Activated CD4-positive, alpha-beta T cell treated with anti-CD3 and anti-CD28 coated beads for 4 hours (primary cell): ENCODE data around the gene ADGRB2.

Experiments
- DNase-seq, 2 donors: peaks; one replicate each; pipeline ENCODE4 v3.0.0-alpha.2; 2020

The ADGRB2 gene

DNA sequence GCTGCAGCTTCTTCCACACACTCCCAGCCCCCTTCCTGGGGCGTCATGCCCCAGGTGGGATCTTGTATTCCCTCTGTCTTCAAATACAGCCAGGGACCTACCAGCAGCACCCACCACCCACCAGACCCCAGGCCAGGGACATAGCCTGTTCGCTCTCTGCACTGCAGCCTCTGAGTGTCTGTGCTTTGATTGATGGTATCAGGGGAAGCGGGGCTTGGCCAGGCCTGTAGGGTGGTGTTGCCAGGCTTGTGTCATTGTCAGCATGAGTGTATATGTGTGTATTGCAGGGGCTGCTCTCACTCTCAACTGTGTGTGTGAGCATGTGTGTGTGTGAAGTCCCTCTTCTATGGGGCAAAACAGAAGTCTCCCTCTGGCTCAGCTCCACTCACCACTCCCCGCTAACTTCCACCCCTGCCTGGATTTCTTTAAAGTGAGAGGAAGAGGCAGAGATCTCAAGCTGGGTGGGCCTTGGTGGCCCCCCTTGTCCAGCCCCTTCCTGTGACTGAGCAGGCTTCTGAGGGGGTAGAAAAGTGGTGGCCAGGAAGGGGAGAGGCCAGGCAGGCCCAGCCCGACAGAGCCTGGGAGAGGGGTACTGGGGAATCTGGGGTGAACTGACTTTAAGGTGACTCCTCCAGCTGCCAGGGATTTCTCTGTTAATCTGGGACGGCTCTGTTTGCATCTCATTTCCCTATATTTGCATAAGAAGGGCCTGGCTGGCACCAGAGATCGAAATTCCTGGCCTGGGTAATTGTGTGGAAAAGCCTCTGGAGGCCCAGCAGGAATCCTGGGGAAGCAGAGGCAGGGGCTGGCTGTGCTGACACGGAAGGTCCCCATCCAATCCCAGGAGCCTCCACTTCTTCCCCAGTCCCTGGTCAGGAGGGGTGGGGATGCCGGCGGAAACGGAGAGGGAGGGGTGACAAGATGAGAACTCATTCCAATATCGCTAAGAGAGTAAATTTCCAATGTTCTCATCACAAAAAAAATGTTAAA is 18.6 kb upstream of the ADGRB2 start:
- DNase-seq: no peak

DNA sequence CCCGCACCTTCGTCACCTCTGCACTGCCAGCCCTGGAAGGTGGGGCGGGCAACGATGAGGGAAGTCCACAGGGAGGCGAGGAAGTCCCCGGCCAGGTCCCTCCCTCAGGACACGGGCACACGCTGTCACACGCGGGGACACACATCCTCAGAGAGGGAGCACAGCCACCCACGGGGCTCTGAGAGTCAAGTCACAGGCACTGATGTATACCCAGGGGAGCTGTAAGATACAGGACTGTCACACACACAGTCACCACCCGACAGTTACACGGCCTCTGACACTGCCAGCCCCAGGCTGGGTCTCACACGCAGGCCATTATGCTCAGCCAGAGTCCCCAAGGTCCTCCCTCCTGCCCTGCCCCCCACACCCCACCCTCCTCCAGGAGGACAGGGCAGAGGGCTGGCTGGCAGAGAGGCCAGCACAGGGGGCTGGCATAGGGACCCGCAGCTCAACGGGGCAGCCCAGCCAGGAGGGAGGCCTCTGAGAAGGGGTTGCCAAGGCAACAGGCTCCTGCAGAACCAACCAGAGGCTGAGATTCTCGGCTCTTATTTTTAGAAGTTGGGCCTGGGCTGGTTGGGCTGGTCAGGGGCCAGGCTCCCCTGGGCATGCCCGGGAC is 17.7 kb upstream of the ADGRB2 start:
- no peak for DNase-seq

- no peak for DNase-seq
Measured at GRCh38 chr1:31781138-31781755, 17.1 kb upstream of the ADGRB2 start.

- no peak for DNase-seq
Measured at GRCh38 chr1:31780632-31781031, 16.5 kb upstream of the ADGRB2 start.

DNA sequence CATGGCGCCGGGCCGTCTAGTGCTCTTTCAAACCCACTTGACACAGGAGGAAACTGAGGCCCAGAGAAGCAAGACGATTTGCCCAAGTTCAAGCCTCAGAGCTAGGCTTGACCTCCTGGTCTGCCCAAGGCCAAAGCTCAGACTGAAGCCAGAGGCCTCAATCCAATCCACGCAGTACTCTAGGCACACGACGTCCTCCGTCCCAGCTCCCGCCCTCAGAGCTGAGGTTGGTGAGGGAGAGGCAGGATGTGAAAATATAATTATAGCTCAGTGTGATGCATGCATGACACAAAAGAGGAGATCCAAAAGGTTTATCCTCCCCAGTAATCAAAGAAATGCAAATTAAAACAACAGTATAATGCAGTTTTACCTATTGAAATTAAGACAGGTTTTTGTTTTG is 15.5 kb upstream of the ADGRB2 start:
- DNase-seq: no peak

DNA sequence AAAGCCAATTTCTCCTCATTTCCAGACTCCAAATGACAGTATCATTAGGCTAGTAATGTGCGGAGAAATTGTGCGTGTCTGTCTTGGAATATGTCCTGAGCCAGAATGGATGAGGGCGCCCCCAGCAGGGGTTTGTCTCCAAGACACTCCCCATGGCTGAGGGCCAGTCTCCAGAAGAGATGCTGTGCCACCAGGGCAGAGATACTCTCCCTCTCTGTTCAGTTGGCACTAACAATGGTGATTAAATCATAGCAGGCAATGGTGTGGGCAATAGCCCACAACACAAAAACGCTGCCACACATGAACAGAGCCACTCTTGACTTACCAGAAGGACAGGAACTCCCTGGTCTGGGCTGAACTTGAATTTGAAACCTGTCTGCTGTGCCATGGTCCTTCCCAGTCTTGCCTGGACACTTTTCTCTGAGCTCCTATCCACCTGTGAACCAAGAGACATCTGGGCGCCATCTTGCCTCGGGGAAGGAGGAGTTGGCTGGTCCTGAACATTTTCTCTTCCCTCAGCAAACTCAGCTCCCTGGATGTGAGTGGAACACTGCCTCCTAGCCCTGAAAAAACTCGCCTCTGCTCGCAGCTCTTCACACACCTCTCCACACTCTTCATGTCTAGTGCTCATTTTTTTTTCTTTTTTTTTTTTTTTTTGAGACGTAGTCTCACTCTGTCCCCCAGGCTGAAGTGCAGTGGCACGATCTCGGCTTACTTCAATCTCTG is 14.8 kb upstream of the ADGRB2 start:
- DNase-seq: no peak

DNA sequence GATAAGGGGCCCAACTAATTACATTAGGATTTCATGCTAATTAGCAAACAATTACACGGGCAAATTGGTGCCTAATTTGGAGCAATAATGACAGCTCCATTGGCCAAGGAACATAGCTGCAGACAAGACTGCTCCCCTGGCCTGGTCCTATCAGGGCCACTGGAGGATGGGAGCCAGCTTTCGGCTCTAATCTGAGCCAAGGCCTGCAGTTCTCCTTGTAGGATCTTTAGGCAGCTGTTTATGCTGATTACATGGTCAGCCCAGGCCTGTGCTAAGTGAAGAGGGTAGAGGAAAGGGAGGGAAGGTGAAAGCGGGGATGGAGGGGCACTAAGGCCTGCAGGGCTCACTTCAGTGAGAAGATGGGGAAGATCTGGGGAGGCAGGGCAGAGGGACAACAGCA is 12.4 kb upstream of the ADGRB2 start:
- no peak for DNase-seq

- no peak for DNase-seq
Measured at GRCh38 chr1:31776032-31776431, 11.9 kb upstream of the ADGRB2 start.

GRCh38 chr1:31775210-31775999 is 11.3 kb upstream of the ADGRB2 start:
- no peak for DNase-seq

DNA sequence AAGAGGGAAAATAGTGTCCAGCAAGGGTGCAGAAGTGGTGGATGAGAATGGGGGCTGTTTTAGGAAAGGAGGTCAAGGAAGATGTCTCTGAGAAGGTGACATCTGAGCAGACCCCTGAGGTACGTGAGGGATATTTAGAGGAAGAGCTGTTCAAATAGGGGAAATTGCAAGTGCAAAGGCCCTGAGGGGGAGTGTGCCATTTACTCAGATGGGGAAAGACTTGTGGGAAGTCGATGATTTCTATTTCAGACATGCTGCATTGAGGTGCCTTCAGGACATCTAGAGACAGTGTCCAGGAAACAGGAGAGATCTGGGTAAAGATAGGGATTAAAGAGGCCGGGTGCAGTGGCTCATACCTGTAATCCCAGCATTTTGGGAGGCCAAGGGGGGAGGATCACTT is 10.4 kb upstream of the ADGRB2 start:
- DNase-seq: no peak

- no peak for DNase-seq
Measured at GRCh38 chr1:31773861-31774260, 9.7 kb upstream of the ADGRB2 start.

GRCh38 chr1:31772669-31773248 is 8.6 kb upstream of the ADGRB2 start:
- no peak for DNase-seq

DNA sequence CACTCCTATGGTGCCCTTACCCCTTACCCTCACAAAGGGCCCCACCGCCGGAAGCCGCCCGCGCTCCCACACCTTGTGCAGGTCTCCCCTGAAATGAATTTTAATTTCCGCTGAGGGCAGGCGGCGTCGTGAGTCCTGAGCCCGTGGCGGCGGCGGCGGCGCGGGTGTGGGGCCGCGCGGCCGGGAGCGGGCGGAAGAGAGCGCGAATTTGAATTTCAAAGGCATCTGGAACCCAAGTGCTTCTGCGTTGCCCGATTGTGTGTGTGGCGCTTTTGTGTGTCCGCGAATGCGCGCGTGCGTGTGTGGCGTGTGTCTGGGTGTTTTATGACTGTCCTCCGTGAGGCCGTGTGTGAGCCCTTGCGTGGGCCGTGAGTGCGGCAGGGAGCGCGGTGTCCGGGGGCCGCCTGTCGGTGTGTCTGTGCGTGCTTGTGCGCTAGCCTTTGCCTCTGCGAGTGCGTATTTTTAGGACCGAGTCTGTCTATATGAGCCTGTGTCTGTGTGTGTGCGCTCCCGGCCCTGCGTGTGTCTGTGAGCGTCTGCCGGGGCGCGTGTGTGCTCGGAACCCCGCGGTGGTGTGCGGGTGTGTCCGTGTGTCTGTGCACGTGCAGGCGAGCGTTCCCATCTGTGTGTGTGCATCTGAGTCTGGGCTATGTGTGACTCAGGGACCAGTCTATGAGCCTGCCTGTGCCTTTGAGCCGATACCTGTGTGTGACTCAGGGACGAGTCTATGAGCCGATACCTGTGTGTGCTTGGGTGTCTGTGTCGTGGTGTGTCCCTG is 7.9 kb upstream of the ADGRB2 start:
- peak; percentile 67 to 73 for DNase-seq

- no peak for DNase-seq
Measured at GRCh38 chr1:31769720-31770390, 5.7 kb upstream of the ADGRB2 start.

- DNase-seq: no peak
Measured at GRCh38 chr1:31768939-31769704, 5.0 kb upstream of the ADGRB2 start.

- DNase-seq: no peak
Measured at GRCh38 chr1:31768407-31768907, 4.3 kb upstream of the ADGRB2 start.

- DNase-seq: no peak
Measured at GRCh38 chr1:31767225-31767624, 3.1 kb upstream of the ADGRB2 start.

- DNase-seq: no peak
Measured at GRCh38 chr1:31765516-31765915, 1.4 kb upstream of the ADGRB2 start.

GRCh38 chr1:31765041-31765467 is 914 bp upstream of the ADGRB2 start:
- DNase-seq: no peak
